ENCODE data around the gene YAP1. TPM values are rescaled to one million over a fixed set of nuclear protein-coding genes. Genes with fewer than 3 reads are reported as not detected.

Gene YAP1
- total RNA-seq, 1 experiment from 2014 or later = 134 TPM

GRCh38 chr11:102268083-102268984, 158.1 kb downstream of the YAP1 start:
- CTCF ChIA-PET = no interaction called here
- peak; percentile 51 for TF ChIP-seq CTCF (conservative IDR thresholded peaks at IDR 0.05; ENCODE audit: low read depth, low read length)
- no peak for TF ChIP-seq EZH2 (IDR thresholded peaks at IDR 0.05; ENCODE audit: borderline replicate concordance, low read depth, low read length, poor library complexity, severe bottlenecking)
- Histone ChIP-seq H3K27ac (ENCODE audit: low read depth, low read length, poor library complexity, severe bottlenecking) (no peak overlapping the region), H3K4me3 (ENCODE audit: low read depth, low read length, poor library complexity, severe bottlenecking) (peak overlapping the region; percentile 18), H3K4me1 (ENCODE audit: insufficient read depth, low read length, poor library complexity, severe bottlenecking) (peaks cover 10% of the 10 kb centered on the region), H3K9me3 (ENCODE audit: low read depth, low read length, poor library complexity, severe bottlenecking) (no peaks in the 10 kb centered on the region), H3K27me3 (replicated peaks; ENCODE audit: insufficient read depth, low read depth, low read length, poor library complexity) (no peaks in the 10 kb centered on the region), H3K36me3 (ENCODE audit: insufficient read depth, low read length, poor library complexity, severe bottlenecking) (no peaks in the 10 kb centered on the region)
- DNase-seq (ENCODE audit: low spot score) = peak; percentile 77
- intact Hi-C loops (cut with micrococcal nuclease; ENCODE audit: unreplicated experiment) = no loop called here
- no TSS peak for BruUV-seq (replicated peaks)
- POLR2A ChIA-PET (ENCODE audit: low non-redundant PET) = no interaction called here

- Histone ChIP-seq H3K27me3 (replicated peaks; ENCODE audit: insufficient read depth, low read depth, low read length, poor library complexity) (no peaks in the 10 kb centered on the region), H3K36me3 (ENCODE audit: insufficient read depth, low read length, poor library complexity, severe bottlenecking) (no peaks in the 10 kb centered on the region), H3K9me3 (ENCODE audit: low read depth, low read length, poor library complexity, severe bottlenecking) (no peaks in the 10 kb centered on the region), H3K4me3 (ENCODE audit: low read depth, low read length, poor library complexity, severe bottlenecking) (peak overlapping the region; percentile 18), H3K4me1 (ENCODE audit: insufficient read depth, low read length, poor library complexity, severe bottlenecking) (peaks cover 10% of the 10 kb centered on the region), H3K27ac (ENCODE audit: low read depth, low read length, poor library complexity, severe bottlenecking) (no peak overlapping the region)
- intact Hi-C loops (cut with micrococcal nuclease; ENCODE audit: unreplicated experiment) = no loop called here
- DNase-seq (ENCODE audit: low spot score) = no peak
- TF ChIP-seq CTCF (conservative IDR thresholded peaks at IDR 0.05; ENCODE audit: low read depth, low read length) = peak; percentile 15; the same call in 1 of the 2 replicates
- TF ChIP-seq EZH2 (IDR thresholded peaks at IDR 0.05; ENCODE audit: borderline replicate concordance, low read depth, low read length, poor library complexity, severe bottlenecking) = no peak
- ChIA-PET POLR2A (ENCODE audit: low non-redundant PET) (no interaction called here), CTCF (no interaction called here)
- BruUV-seq (replicated peaks) = no TSS peak
Measured at GRCh38 chr11:102268985-102269470, 158.8 kb downstream of the YAP1 start.

GRCh38 chr11:102269927-102270326, 159.7 kb downstream of the YAP1 start:
- intact Hi-C loops (cut with micrococcal nuclease; ENCODE audit: unreplicated experiment) = loop anchor here (10.0 kb wide), 1 partner anchor 155 kb away; the partner anchor contains the start of gene YAP1
- no peak for DNase-seq (ENCODE audit: low spot score)
- no peaks in the 10 kb centered on the region for H3K27me3 ChIP-seq (replicated peaks; ENCODE audit: insufficient read depth, low read depth, low read length, poor library complexity)
- H3K36me3 ChIP-seq (ENCODE audit: insufficient read depth, low read length, poor library complexity, severe bottlenecking) = no peaks in the 10 kb centered on the region
- no TSS peak for BruUV-seq (replicated peaks)
- TF ChIP-seq EZH2 (IDR thresholded peaks at IDR 0.05; ENCODE audit: borderline replicate concordance, low read depth, low read length, poor library complexity, severe bottlenecking) (no peak), CTCF (conservative IDR thresholded peaks at IDR 0.05; ENCODE audit: low read depth, low read length) (no peak)
- no peak overlapping the region for H3K27ac ChIP-seq (ENCODE audit: low read depth, low read length, poor library complexity, severe bottlenecking)
- ChIA-PET CTCF (no interaction called here), POLR2A (ENCODE audit: low non-redundant PET) (no interaction called here)
- no peaks in the 10 kb centered on the region for H3K9me3 ChIP-seq (ENCODE audit: low read depth, low read length, poor library complexity, severe bottlenecking)
- H3K4me1 ChIP-seq (ENCODE audit: insufficient read depth, low read length, poor library complexity, severe bottlenecking) = peaks cover 10% of the 10 kb centered on the region
- H3K4me3 ChIP-seq (ENCODE audit: low read depth, low read length, poor library complexity, severe bottlenecking) = no peak overlapping the region
